ENCODE results near the gene DCANP1.

- TF ChIP-seq CTCF (IDR thresholded peaks at IDR 0.05 in 8 of 11, conservative IDR thresholded peaks at IDR 0.05 in 3 of 11) (no peak), POLR2AphosphoS5 (IDR thresholded peaks at IDR 0.05) (no peak)
These were observed 5.8 kb downstream of the DCANP1 start for GRCh38 chr5:135441350-135441831.
